OCI-LY7 (cell line): ENCODE data around the gene SLC25A6.

ENCODE experiments used
- EZH2phosphoT487 ChIP-seq: fragments of 200-600 bp; sonication (generic); IDR thresholded peaks from 2 replicates; pipeline ENCODE4 v1.6.1; 2018; ENCODE audit warnings: low read depth, borderline replicate concordance, mild to moderate bottlenecking, mixed run types, antibody characterized with exemption, low read length, moderate library complexity, mixed read lengths
- TF ChIP-seq, protein P1 (sequence below): fragments of 200-600 bp; sonication (generic); conservative IDR thresholded peaks from 2 replicates; pipeline ENCODE4 v1.5.1; 2014; ENCODE audit warnings: mild to moderate bottlenecking, antibody characterized with exemption, low read length, moderate library complexity, mixed read lengths

DNA sequence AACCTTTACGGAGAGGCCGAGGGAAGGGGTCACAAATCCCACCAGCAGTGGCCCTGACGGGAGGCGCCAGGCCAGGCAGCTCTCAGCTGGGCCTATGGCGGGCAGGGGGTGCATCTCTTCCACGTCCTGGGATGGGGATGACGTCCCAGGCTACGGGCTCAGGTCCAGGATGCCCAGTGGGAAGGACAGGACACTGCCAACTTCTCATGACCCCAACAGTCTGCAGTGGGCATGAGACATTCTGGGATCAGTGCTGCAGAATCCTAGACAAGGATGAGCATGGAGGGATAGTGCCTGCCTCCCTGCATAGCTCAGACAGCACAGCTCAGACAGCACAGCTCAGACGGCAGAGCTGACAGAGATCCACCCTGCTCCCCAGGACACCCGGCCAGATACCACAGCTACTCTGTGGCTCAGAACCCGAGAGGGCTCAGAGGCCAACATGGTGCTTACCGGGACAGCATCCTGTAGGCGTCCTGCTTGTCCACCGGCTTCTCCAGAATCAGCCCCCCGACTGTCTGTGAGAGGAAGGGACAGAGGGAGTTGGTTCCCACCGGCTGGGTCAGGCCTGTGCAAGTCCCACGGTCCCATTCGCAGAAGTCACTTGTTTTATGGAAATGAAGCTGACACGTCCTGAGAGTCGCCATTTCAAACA lies 43.5 kb upstream of the SLC25A6 start:
- TF ChIP-seq, protein P1, sequence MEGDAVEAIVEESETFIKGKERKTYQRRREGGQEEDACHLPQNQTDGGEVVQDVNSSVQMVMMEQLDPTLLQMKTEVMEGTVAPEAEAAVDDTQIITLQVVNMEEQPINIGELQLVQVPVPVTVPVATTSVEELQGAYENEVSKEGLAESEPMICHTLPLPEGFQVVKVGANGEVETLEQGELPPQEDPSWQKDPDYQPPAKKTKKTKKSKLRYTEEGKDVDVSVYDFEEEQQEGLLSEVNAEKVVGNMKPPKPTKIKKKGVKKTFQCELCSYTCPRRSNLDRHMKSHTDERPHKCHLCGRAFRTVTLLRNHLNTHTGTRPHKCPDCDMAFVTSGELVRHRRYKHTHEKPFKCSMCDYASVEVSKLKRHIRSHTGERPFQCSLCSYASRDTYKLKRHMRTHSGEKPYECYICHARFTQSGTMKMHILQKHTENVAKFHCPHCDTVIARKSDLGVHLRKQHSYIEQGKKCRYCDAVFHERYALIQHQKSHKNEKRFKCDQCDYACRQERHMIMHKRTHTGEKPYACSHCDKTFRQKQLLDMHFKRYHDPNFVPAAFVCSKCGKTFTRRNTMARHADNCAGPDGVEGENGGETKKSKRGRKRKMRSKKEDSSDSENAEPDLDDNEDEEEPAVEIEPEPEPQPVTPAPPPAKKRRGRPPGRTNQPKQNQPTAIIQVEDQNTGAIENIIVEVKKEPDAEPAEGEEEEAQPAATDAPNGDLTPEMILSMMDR: no peak
- TF ChIP-seq EZH2phosphoT487: no peak
